Fibroblast of lung (primary cell): ENCODE results near the gene WDTC1.

ENCODE experiments used
- CTCF ChIP-seq, 2 donors: IDR thresholded peaks in 1 of 2; conservative IDR thresholded peaks in 1 of 2; 1 replicate in 1 of 2; 2 replicates in 1 of 2; pipeline ENCODE4 v1.5.1; 2011 to 2012; ENCODE audit warnings: low read length in 2 of 2, control low read depth in 1 of 2, inconsistent platforms in 1 of 2, low read depth in 1 of 2, mild to moderate bottlenecking in 1 of 2
- EZH2 ChIP-seq: IDR thresholded peaks from 2 replicates; pipeline ENCODE4 v1.5.1; 2012; ENCODE audit warnings: low read length, control low read depth, mild to moderate bottlenecking; ENCODE audit errors: missing control alignments

- TF ChIP-seq CTCF (conservative IDR thresholded peaks at IDR 0.05 in 1 of 2, IDR thresholded peaks at IDR 0.05 in 1 of 2; ENCODE audit: low read depth in 1 of 2, low read length in 2 of 2) = no peak
- no peak for TF ChIP-seq EZH2
Observed at GRCh38 chr1:27298632-27299384, 64.4 kb downstream of the WDTC1 start.
